SK-N-SH (cell line): Measurements from ENCODE around the gene MBNL1. TPM values are rescaled to one million over a fixed set of nuclear protein-coding genes. Genes with fewer than 3 reads are reported as not detected.

Experiments used
- CTCF ChIA-PET: fragments of 300-600, 350-600 bp; formaldehyde crosslinking; extraction: SDS; loops from one replicate; lab custom pipeline; 2021; lab: Yijun Ruan, JAX
- POLR2A ChIA-PET: fragments of 350-600 bp; sonication (Branson Sonifier 250); formaldehyde crosslinking; extraction: SDS; loops from one replicate; lab custom pipeline; 2020; ENCODE audit warnings: antibody characterized with exemption, inconsistent platforms; lab: Yijun Ruan, JAX
- DNase-seq: peaks from one replicate; pipeline ENCODE4 v3.0.0; 2012
- H2AFZ ChIP-seq: fragments of 200-600 bp; sonication (generic); 2 replicates; pipeline ENCODE4 v1.8.1; 2016; ENCODE audit warnings: antibody characterized with exemption, mild to moderate bottlenecking, low read depth
- H3F3A ChIP-seq: fragments of 200-600 bp; sonication (generic); replicated peaks from 2 replicates; pipeline ENCODE3; 2016; ENCODE audit warnings: antibody characterized with exemption, mild to moderate bottlenecking; ENCODE audit not compliant: insufficient read depth
- H3K27ac ChIP-seq, 2 experiments: fragments of 200-500 bp in 1 of 2; fragments of 200-600 bp in 1 of 2; sonication (Bioruptor generic) in 1 of 2; sonication (generic), shearing (Covaris generic) in 1 of 2; 2 replicates each; pipeline versions ENCODE4 v1.5.1 to v1.6.1; 2014 to 2016; ENCODE audit warnings: low read depth in 2 of 2, inconsistent platforms in 1 of 2, low read length in 1 of 2, mild to moderate bottlenecking in 1 of 2, mixed read lengths in 1 of 2
- H3K27me3 ChIP-seq: fragments of 200-600 bp; sonication (generic), shearing (Covaris generic); 2 replicates; pipeline ENCODE4 v1.6.1; 2016; ENCODE audit warnings: mixed run types; ENCODE audit not compliant: insufficient read depth
- H3K36me3 ChIP-seq, 2 experiments: fragments of 200-500 bp in 1 of 2; fragments of 200-600 bp in 1 of 2; sonication (Bioruptor generic) in 1 of 2; sonication (generic) in 1 of 2; replicated peaks in 1 of 2; 2 replicates each; pipeline versions ENCODE3 to v1.5.1; 2014 to 2016; ENCODE audit warnings: low read length in 1 of 2, mild to moderate bottlenecking in 1 of 2; ENCODE audit not compliant: insufficient read depth in 2 of 2, control insufficient read depth in 1 of 2
- H3K4me1 ChIP-seq, 2 experiments: fragments of 200-500 bp in 1 of 2; fragments of 200-600 bp in 1 of 2; sonication (Bioruptor generic) in 1 of 2; sonication (generic), shearing (Covaris generic) in 1 of 2; 2 replicates each; pipeline versions ENCODE4 v1.5.1 to v1.6.1; 2014 to 2016; ENCODE audit warnings: low read depth in 1 of 2, low read length in 1 of 2, mixed run types in 1 of 2; ENCODE audit not compliant: insufficient read depth in 2 of 2, control insufficient read depth in 1 of 2
- H3K4me2 ChIP-seq: fragments of 200-600 bp; sonication (generic), shearing (Covaris generic); 2 replicates; pipeline ENCODE4 v1.6.1; 2017; ENCODE audit warnings: mixed run types
- H3K4me3 ChIP-seq, 2 experiments: fragments of 200-500 bp in 1 of 2; fragments of 200-600 bp in 1 of 2; sonication (Bioruptor generic) in 1 of 2; sonication (generic), shearing (Covaris generic) in 1 of 2; 2 replicates each; pipeline versions ENCODE4 v1.5.1 to v1.8.1; 2014 to 2016; ENCODE audit warnings: low read depth in 2 of 2, inconsistent platforms in 1 of 2, low read length in 1 of 2, mild to moderate bottlenecking in 1 of 2, mixed read lengths in 1 of 2, moderate library complexity in 1 of 2
- H3K79me2 ChIP-seq: fragments of 200-600 bp; sonication (generic); 2 replicates; pipeline ENCODE4 v1.8.1; 2017; ENCODE audit warnings: mild to moderate bottlenecking; ENCODE audit not compliant: insufficient read depth
- H3K9ac ChIP-seq: fragments of 200-600 bp; sonication (generic); 2 replicates; pipeline ENCODE4 v1.6.1; 2017; ENCODE audit warnings: mixed run types
- H3K9me2 ChIP-seq: fragments of 200-600 bp; sonication (generic); 2 replicates; pipeline ENCODE4 v1.6.1; 2017; ENCODE audit warnings: mixed run types
- H3K9me3 ChIP-seq: fragments of 200-600 bp; sonication (generic); 2 replicates; pipeline ENCODE4 v1.6.1; 2017; ENCODE audit warnings: mixed run types, mild to moderate bottlenecking, moderate library complexity
- H4K20me1 ChIP-seq: fragments of 200-600 bp; sonication (generic); 2 replicates; pipeline ENCODE4 v1.6.1; 2017; ENCODE audit warnings: mild to moderate bottlenecking, mixed run types; ENCODE audit not compliant: insufficient read depth
- CHD2 ChIP-seq: fragments of 150-350 bp; IDR thresholded peaks from 2 replicates; pipeline ENCODE4 v1.6.1; 2018; ENCODE audit warnings: low read length; ENCODE audit not compliant: partially characterized antibody
- EP300 ChIP-seq, 2 experiments: IDR thresholded peaks; 2 replicates each; pipeline versions ENCODE4 v1.4.0 to v1.6.1; 2012; ENCODE audit warnings: borderline replicate concordance in 1 of 2, low read depth in 1 of 2, low read length in 1 of 2
- JUND ChIP-seq: IDR thresholded peaks from 2 replicates; pipeline ENCODE4 v1.4.0; 2012
- MXI1 ChIP-seq: IDR thresholded peaks from 2 replicates; pipeline ENCODE4 v1.6.1; 2012; ENCODE audit warnings: mild to moderate bottlenecking, low read depth, low read length, improper control_type of control experiment
- NFIC ChIP-seq: IDR thresholded peaks from 2 replicates; pipeline ENCODE4 v1.4.0; 2012; ENCODE audit warnings: borderline replicate concordance
- NRF1 ChIP-seq: IDR thresholded peaks from 2 replicates; pipeline ENCODE4 v1.6.1; 2012; ENCODE audit warnings: low read depth, mild to moderate bottlenecking, low read length
- POLR2AphosphoS5 ChIP-seq: IDR thresholded peaks from 2 replicates; pipeline ENCODE4 v1.6.1; 2012; ENCODE audit warnings: low read depth, low read length
- RCOR1 ChIP-seq: fragments of 150-350 bp; IDR thresholded peaks from 2 replicates; pipeline ENCODE4 v1.6.1; 2017; ENCODE audit warnings: antibody characterized with exemption, low read length
- TAF1 ChIP-seq: IDR thresholded peaks from 2 replicates; pipeline ENCODE4 v1.6.1; 2012; ENCODE audit warnings: low read depth, mild to moderate bottlenecking, low read length, moderate library complexity, borderline replicate concordance
- TCF12 ChIP-seq: IDR thresholded peaks from 2 replicates; pipeline ENCODE4 v1.4.0; 2012
- TEAD4 ChIP-seq: IDR thresholded peaks from 2 replicates; pipeline ENCODE4 v1.4.0; 2012; ENCODE audit warnings: mild to moderate bottlenecking, borderline replicate concordance; ENCODE audit not compliant: insufficient read depth
- WGBS: methylation state at CpG from one replicate; pipeline ENCODE4 v1.1.6; 2017; ENCODE audit warnings: low lambda C conversion rate; 5-methylcytosine and 5-hydroxymethylcytosine counted together
- polyA plus RNA-seq, 3 experiments: library from polyadenylated mRNA; depleted of rRNA; stranded (reverse); fragments of >200 nt; gene quantifications; 2 replicates each; pipeline ENCODE4 v1.2.3, GENCODE V29; 2012
- TF ChIP-seq, protein P1 (sequence below): IDR thresholded peaks from 2 replicates; pipeline ENCODE4 v1.4.0; 2012; ENCODE audit warnings: low read depth, borderline replicate concordance
- TF ChIP-seq, protein P2 (sequence below): IDR thresholded peaks from 2 replicates; pipeline ENCODE4 v1.6.1; 2012; ENCODE audit warnings: mild to moderate bottlenecking, low read depth, low read length, moderate library complexity

The MBNL1 gene
- polyA plus RNA-seq, 1 of the 3 experiments (the other 2 are of a cell fraction): 44.3 TPM

DNA sequence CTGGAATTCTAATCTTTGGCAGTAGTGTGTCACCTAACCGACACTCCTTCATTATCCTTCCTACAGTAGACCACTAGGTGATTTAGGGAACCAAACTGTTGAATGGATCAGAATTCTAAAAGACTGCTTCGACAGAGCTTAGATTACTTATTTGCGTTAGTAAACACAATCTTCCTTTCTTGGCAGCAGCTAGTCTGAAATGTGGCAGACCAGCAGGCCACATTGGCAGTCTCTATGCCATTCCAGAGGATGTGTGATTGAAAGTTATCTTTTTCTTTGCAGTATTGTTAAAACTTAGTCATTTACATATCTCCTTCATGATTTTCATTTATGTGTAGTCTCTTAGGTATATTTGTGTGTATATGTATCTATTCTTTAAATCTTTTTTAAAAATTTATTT is 23.6 kb downstream of the MBNL1 start:
- no peak for DNase-seq
- H3K27ac ChIP-seq: peak overlapping the region in 1 of 2 experiments; percentile 10; a peak in 1 of 4 replicates
- POLR2A ChIA-PET: no interaction called here

DNA sequence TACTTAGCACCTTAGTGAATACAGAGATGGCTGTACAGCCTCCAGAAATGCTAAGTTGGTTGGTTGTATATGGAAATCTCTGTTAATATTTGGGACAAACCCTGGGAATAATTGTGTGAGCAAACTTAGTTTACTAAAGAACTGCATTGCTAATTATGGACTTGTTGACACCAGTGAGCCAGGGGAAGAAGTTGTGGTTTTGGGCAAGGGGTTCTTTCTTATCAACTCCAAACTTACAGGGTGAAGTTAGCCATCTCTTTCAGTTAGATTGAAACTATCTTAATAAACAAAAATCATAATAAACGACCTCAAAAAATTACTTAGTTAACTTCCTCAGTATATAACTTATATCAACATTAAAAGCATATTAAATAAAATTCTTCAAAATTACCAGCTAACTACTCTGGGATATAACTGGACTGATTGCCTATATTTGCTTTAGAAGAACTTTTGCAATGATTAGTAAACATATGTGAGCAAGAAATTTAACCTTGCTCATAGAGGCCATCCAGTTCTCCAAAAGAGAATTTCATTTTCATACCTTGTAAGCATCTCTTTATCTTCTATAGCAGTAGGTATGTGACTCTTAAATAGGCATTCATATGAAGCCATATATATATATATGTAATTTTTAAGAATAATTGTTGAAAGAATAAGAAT is 24.7 kb downstream of the MBNL1 start:
- 30% methylated on average over 1 of the region's 1 CpG for WGBS
- Histone ChIP-seq H3K27me3 (no peaks in the 10 kb centered on the region), H3K9me2 (no peaks in the 10 kb centered on the region), H3K4me2 (no peak overlapping the region), H3K79me2 (peaks cover 100% of the 10 kb centered on the region), H3K9me3 (no peaks in the 10 kb centered on the region), H3K4me3 (no peak overlapping the region), H3F3A (peaks cover 38% of the 10 kb centered on the region), H4K20me1 (peaks cover 93% of the 10 kb centered on the region), H2AFZ (no peak overlapping the region), H3K4me1 (peaks cover 4 to 17% of the 10 kb centered on the region in 2 experiments; a peak in 3 of 4 replicates), H3K36me3 (peaks cover 0 to 30% of the 10 kb centered on the region in 2 experiments), H3K27ac (peak overlapping the region in 1 of 2 experiments; percentile 18; a peak in 1 of 4 replicates), H3K9ac (no peak overlapping the region)
- ChIA-PET CTCF (no interaction called here), POLR2A (no interaction called here)
- DNase-seq: no peak
- TF ChIP-seq CHD2: no peak
- TF ChIP-seq NRF1: no peak
- no peak for TF ChIP-seq NFIC
- TF ChIP-seq TCF12: no peak

More for the DNA sequence above, 23.6 kb downstream of the MBNL1 start:
- no peaks in the 10 kb centered on the region for H3K9me3 ChIP-seq
- H3K27me3 ChIP-seq: no peaks in the 10 kb centered on the region
- H3K36me3 ChIP-seq: peaks cover 0 to 33% of the 10 kb centered on the region in 2 experiments
- H3K9ac ChIP-seq: no peak overlapping the region
- H3K4me1 ChIP-seq: peaks cover 0 to 11% of the 10 kb centered on the region in 2 experiments
- H3K4me3 ChIP-seq: no peak overlapping the region
- 92% methylated on average over 3 of the region's 3 CpGs for WGBS
- H2AFZ ChIP-seq: no peak overlapping the region
- H3K9me2 ChIP-seq: no peaks in the 10 kb centered on the region
- no peak for TF ChIP-seq EP300 (IDR thresholded peaks at IDR 0.05; ENCODE audit: borderline replicate concordance in 1 of 2, low read depth in 1 of 2, low read length in 1 of 2)
- no peak for TF ChIP-seq MXI1
- no peak for TF ChIP-seq RCOR1
- TF ChIP-seq POLR2AphosphoS5: no peak
- TF ChIP-seq TEAD4: no peak
- TF ChIP-seq, protein P1, sequence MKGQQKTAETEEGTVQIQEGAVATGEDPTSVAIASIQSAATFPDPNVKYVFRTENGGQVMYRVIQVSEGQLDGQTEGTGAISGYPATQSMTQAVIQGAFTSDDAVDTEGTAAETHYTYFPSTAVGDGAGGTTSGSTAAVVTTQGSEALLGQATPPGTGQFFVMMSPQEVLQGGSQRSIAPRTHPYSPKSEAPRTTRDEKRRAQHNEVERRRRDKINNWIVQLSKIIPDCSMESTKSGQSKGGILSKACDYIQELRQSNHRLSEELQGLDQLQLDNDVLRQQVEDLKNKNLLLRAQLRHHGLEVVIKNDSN: no peak
- no peak for TF ChIP-seq TAF1
- no peak for TF ChIP-seq JUND
- TF ChIP-seq NRF1: no peak
- TF ChIP-seq, protein P2, sequence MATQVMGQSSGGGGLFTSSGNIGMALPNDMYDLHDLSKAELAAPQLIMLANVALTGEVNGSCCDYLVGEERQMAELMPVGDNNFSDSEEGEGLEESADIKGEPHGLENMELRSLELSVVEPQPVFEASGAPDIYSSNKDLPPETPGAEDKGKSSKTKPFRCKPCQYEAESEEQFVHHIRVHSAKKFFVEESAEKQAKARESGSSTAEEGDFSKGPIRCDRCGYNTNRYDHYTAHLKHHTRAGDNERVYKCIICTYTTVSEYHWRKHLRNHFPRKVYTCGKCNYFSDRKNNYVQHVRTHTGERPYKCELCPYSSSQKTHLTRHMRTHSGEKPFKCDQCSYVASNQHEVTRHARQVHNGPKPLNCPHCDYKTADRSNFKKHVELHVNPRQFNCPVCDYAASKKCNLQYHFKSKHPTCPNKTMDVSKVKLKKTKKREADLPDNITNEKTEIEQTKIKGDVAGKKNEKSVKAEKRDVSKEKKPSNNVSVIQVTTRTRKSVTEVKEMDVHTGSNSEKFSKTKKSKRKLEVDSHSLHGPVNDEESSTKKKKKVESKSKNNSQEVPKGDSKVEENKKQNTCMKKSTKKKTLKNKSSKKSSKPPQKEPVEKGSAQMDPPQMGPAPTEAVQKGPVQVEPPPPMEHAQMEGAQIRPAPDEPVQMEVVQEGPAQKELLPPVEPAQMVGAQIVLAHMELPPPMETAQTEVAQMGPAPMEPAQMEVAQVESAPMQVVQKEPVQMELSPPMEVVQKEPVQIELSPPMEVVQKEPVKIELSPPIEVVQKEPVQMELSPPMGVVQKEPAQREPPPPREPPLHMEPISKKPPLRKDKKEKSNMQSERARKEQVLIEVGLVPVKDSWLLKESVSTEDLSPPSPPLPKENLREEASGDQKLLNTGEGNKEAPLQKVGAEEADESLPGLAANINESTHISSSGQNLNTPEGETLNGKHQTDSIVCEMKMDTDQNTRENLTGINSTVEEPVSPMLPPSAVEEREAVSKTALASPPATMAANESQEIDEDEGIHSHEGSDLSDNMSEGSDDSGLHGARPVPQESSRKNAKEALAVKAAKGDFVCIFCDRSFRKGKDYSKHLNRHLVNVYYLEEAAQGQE: no peak
- no peak for TF ChIP-seq CHD2
- CTCF ChIA-PET: interaction anchor here (0.7 kb wide), 1 partner anchor 373 kb away, joined by 3 read pairs; no protein-coding TSS in a partner anchor
- H4K20me1 ChIP-seq: peaks cover 93% of the 10 kb centered on the region
- peaks cover 100% of the 10 kb centered on the region for H3K79me2 ChIP-seq
- peaks cover 32% of the 10 kb centered on the region for H3F3A ChIP-seq
- no peak overlapping the region; the same call in 1 of the 2 replicates for H3K4me2 ChIP-seq
